DOHH2 (cell line): Measurements from ENCODE around the gene CD14.

Experiments used
- CTCF ChIP-seq: fragments of 200-600 bp; sonication (generic); IDR thresholded peaks from one replicate; pipeline ENCODE4 v1.5.1; 2014; ENCODE audit warnings: antibody characterized with exemption, mild to moderate bottlenecking, low read depth, low read length; ENCODE audit not compliant: poor library complexity, severe bottlenecking
- EZH2phosphoT487 ChIP-seq: fragments of 200-600 bp; sonication (generic); IDR thresholded peaks from 2 replicates; pipeline ENCODE4 v1.6.1; 2017; ENCODE audit warnings: borderline replicate concordance, mild to moderate bottlenecking, antibody characterized with exemption, low read length, moderate library complexity, mixed read lengths

DNA sequence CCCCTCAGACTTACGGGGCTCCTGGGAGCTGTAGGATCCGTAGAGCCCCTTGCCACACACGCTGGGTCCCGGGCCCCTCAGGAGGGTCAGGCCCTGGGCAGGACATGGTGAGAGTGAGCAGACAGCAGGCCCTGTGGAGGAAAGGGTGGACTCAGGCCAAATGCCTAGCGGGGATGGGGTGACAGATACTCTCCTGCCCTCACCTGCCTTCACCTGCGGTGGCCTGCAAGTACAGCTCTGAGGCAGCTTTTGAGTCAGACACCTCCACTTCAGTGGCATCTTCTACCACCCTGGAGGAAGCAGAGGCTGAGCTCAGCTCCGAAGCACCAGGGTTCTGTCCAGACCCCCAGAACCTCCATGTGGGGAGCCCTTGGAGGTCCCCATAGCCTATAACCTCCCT is 42.1 kb downstream of the CD14 start:
- TF ChIP-seq CTCF (no peak), EZH2phosphoT487 (no peak)
